ENCODE results near the gene ANKZF1. TPM values are rescaled to one million over a fixed set of nuclear protein-coding genes. Genes with fewer than 3 reads are reported as not detected.

The ANKZF1 gene
- total RNA-seq, 4 donors from 2014 or later = 31.8 to 57.6 (median 38.7) TPM

Other genes with a start within 250 kb of the ANKZF1 start
- gene FEV, start 244.6 kb upstream of the ANKZF1 start, total RNA-seq = not detected
- not detected for gene CRYBA2, start 236.4 kb upstream of the ANKZF1 start, total RNA-seq
- gene CFAP65, start 188.3 kb upstream of the ANKZF1 start, total RNA-seq = 1 to 10 TPM in 3 of 4 donors, under 1 TPM in 1; 0.21 to 3.5 (median 1.9) TPM
- gene IHH, start 168.9 kb upstream of the ANKZF1 start, total RNA-seq = under 1 TPM in 1 of 4 donors, not detected in 3; 0.83 TPM
- gene NHEJ1, start 69.0 kb upstream of the ANKZF1 start, total RNA-seq = 100 to 1,000 TPM in 1 of 4 donors, 10 to 100 TPM in 3; 15.0 to 162 (median 18.1) TPM
- 1 to 10 TPM in 2 of 4 donors, under 1 TPM in 1, not detected in 1; 0.26 to 8.1 (median 1.8) TPM for gene SLC23A3, start 59.8 kb upstream of the ANKZF1 start, total RNA-seq
- 10 to 100 TPM in 3 of 4 donors, 1 to 10 TPM in 1; 3.1 to 56.2 (median 35.8) TPM for gene CNPPD1, start 52.9 kb upstream of the ANKZF1 start, total RNA-seq
- 100 to 1,000 TPM in 1 of 4 donors, 10 to 100 TPM in 3; 18.2 to 216 (median 74.9) TPM for gene RETREG2, start 51.5 kb upstream of the ANKZF1 start, total RNA-seq
- gene ZFAND2B, start 23.0 kb upstream of the ANKZF1 start, total RNA-seq = 100 to 1,000 TPM in 1 of 4 donors, 10 to 100 TPM in 3; 21.7 to 212 (median 45.2) TPM
- gene ABCB6, start 10.8 kb upstream of the ANKZF1 start, total RNA-seq = 10 to 100 TPM in 3 of 4 donors, 1 to 10 TPM in 1; 7.1 to 37.6 (median 27.7) TPM
- 10 to 100 TPM; 21.5 to 53.5 (median 45.9) TPM for gene ATG9A, start 170 bp upstream of the ANKZF1 start, total RNA-seq
- 10 to 100 TPM in 2 of 4 donors, 1 to 10 TPM in 2; 8.2 to 20.7 (median 10.9) TPM for gene GLB1L, start 15.6 kb downstream of the ANKZF1 start, total RNA-seq
- 10 to 100 TPM in 3 of 4 donors, 1 to 10 TPM in 1; 4.1 to 55.6 (median 18.0) TPM for gene STK16, start 15.7 kb downstream of the ANKZF1 start, total RNA-seq
- gene TUBA4B, start 23.4 kb downstream of the ANKZF1 start, total RNA-seq = under 1 TPM in 2 of 4 donors, not detected in 2; 0.43 to 0.83 TPM
- 10 to 100 TPM in 2 of 4 donors, 1 to 10 TPM in 2; 3.7 to 32.3 (median 7.3) TPM for gene TUBA4A, start 24.1 kb downstream of the ANKZF1 start, total RNA-seq
- 10 to 100 TPM; 32.1 to 92.1 (median 69.1) TPM for gene DNAJB2, start 49.6 kb downstream of the ANKZF1 start, total RNA-seq
- under 1 TPM in 2 of 4 donors, not detected in 2; 0.21 to 0.55 TPM for gene PTPRN, start 79.6 kb downstream of the ANKZF1 start, total RNA-seq
- gene RESP18, start 102.9 kb downstream of the ANKZF1 start, total RNA-seq = not detected
- gene DNPEP, start 158.1 kb downstream of the ANKZF1 start, total RNA-seq = 10 to 100 TPM; 35.9 to 93.7 (median 47.5) TPM
- gene DES, start 188.6 kb downstream of the ANKZF1 start, total RNA-seq = 1,000 to 10,000 TPM in 2 of 4 donors, 100 to 1,000 TPM in 2; 578 to 3,551 (median 1,628) TPM
- gene SPEG, start 205.0 kb downstream of the ANKZF1 start, total RNA-seq = 100 to 1,000 TPM in 1 of 4 donors, 10 to 100 TPM in 3; 22.9 to 318 (median 36.1) TPM